GM18498 (cell line): ENCODE results near the gene LRRC75B.

Source experiments
- ATAC-seq: cut with Tn5 transposase; IDR thresholded peaks from one replicate; pipeline ENCODE4 v1.9.1; 2021; ENCODE audit warnings: mild to moderate bottlenecking, moderate library complexity; ENCODE audit not compliant: unreplicated experiment

Gene LRRC75B

GRCh38 chr22:24587948-24588347, 4.9 kb downstream of the LRRC75B start:
- ATAC-seq: no peak

GRCh38 chr22:24587251-24587650, 5.6 kb downstream of the LRRC75B start:
- ATAC-seq: no peak

- ATAC-seq: no peak
Measured at GRCh38 chr22:24585927-24586546, 6.8 kb downstream of the LRRC75B start.

DNA sequence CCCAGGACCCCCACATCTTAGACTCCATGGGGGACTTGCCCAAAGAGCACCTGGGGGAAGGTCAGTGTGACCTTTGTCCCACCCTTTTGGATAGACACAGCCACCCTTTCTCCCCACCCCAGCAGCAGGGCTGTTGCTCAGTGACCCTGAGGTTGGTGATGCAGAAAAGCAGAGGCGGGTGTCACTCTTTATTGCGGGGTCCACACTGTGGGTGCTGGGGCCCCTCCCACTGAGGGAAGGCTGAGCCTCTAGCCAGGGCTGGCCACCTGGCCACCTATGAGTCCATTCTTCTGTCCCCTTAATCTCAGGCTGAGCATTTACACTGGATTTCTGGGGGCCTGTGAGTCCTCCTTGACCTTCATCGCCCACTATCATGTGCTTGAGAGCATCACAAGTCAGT, 7.4 kb downstream of the LRRC75B start:
- ATAC-seq: no peak

DNA sequence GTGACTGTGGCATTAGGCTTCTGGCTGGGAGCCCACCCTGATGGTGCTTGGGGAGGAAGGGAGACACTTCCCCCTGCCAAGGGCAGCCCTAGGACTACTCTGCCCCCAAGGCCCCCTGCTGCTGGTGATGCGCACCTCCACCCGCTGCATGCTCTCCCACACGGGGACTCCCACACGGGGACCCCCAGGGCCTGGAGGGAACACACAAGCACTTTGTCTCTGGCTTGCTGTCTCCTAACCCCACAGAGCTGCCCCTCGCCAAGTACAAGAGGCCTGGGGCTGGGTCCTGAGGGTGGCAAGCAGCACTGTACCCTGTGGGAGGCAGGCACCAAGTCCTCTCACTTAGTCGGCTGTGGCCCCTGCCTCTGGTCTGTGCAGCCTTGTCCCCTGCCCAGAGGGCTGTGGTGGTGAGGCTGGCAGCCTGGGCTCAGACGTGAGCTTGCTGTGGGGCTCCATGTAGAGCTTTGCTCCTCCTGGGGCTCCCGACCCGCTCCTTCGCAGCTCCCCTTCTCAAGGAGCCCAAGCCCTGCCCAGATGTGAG, 7.9 kb downstream of the LRRC75B start:
- ATAC-seq: no peak

DNA sequence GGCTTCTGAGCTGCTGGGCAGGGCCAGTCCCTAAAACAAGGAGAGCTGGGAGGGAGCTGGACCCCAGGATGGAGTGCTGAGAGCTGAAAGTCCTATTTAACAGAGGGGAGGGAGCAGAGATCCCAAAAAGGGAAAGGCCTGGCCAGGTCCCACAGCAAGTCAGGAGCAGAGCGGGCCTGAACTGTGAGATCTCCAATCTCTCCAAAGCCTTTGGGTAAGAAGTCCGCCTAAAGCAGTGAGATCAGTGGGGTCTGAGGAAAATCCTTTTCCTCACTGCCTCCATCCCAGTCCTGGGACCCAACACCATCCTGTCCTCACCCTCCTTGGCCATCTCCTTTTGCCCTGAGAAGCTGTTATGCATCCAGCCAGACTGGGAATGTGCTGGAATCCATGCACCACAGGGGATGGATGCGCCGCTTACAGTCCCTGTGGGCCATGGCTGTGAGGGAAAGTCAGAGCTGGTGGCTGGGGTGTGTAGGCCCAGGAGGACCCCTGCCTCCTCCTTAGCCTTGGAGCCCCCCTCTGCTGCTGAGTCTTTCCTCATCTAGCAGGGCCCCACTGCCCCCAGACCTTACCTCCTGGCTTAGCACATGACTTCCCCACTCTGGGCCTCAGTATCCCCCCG, 8.6 kb downstream of the LRRC75B start:
- ATAC-seq: no peak

DNA sequence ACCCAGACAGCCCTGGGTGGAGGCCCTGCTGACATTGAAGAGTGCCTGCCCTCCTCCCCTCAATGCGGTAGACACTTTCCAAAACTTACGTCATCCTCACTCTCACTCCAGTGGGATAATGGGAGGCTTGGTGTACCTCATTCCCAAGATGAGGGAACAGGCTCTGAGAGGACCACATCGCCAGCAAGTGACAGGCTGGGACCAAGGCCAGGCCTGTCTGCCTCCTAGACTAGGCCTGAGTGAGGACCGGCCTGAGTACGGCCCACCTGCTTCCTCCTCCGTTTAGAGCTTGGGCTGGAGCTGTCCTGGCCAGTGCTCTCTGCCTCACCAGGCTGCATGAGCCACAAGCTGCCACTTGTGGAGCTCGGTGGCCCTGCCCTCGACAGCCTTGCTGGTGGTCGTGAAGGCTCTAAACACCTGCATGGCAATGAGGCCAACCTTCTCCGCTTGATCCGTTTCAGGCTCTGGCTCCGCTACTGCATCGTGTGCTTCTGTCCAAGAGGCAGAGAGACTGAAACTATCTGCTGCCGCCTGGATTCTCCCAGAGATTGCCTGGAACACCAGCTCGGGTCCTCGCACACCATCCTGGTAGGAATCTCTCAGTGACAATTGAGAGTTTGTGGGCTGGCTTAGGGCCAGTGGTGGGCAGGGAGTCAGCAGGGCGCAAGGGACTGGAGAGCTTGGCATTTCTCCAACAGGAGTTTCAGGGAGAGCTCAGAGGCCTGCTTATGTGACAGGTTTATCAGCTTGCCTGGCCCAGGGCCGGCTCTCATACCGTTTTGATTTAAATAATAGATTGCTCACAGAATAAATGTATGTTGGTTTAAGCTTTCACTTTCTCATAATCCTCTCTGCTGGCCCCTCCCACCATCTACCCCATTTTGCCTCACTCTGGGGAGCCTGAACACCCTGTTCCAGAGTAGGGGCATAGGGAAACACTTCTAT, 9.4 kb downstream of the LRRC75B start:
- ATAC-seq: no peak

- ATAC-seq: no peak
Measured at GRCh38 chr22:24582056-24582814, 10.6 kb downstream of the LRRC75B start.

DNA sequence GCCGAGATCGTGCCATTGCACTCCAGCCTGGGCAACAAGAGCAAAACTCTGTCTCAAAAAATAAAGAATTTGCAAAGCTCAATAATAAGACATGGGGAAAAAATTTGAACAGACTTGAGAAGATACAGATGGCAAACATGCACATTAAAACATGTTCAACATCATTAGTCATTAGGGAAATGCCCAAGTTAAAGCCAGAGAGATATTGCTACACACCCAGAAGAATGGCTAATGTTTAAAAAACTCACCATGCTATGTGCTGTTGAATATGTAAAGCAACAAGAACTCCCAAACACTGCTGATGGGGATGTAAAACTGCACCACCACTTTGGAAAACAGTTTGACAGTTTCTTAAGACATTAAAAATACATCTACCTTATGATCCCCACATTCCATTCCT, 12.6 kb downstream of the LRRC75B start:
- no peak for ATAC-seq

DNA sequence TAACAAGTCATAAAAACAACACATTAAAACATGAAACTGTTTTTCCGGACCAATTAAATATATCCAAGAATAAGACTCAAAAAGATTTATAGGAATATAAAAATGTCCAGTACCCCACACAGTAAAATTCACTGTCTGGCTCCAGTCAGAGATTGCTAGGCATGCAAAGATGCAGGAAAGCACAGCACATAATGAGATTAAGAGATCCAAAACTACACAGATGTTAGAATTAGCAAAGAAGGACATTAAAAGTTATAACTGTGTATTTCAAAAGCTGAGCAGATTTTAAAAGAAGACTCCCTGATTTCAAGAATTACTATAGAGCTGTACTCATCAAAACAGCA, 13.6 kb downstream of the LRRC75B start:
- ATAC-seq: no peak

GRCh38 chr22:24578355-24579257, 14.3 kb downstream of the LRRC75B start:
- no peak for ATAC-seq

DNA sequence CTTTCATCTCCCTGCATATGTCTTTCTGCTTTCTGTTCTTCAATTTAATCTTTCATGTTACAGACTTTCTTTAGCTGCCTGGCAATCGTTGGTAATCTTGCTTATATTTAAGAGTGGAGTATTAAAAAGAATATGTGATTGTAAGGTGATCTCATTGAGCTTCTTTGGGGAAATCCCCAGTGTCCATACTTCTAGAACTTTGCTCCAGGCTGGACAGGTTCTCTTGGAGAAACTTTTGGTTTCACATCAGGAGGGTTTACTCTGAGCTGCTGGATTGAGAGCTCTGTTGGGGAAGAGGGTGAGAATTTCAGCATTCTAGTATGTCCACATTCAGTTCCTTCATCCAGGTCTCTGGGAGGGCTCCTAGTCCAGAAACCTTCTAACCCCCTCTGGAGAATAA, 16.1 kb downstream of the LRRC75B start:
- no peak for ATAC-seq

- no peak for ATAC-seq
Measured at GRCh38 chr22:24571266-24571665, 21.6 kb downstream of the LRRC75B start.

DNA sequence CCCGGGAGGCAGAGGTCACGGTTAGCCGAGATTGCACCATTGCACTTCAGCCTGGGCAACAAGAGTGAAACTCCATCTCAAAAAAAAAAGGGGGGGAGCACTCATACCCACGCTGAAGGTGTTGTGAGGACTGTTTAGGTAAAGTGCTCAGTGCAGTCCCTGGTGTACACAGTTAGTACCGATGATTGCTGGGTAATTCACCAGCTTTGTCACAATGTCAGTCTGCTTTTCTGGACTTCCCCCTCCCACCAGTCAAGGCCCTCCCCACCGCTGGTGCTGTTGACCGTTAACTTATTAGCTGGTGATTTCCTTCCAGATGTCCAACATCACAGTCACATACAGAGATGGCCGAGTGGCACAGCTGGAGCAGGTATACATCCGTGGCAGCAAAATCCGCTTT, 25.2 kb downstream of the LRRC75B start:
- no peak for ATAC-seq

GRCh38 chr22:24566899-24567511, 25.9 kb downstream of the LRRC75B start:
- no peak for ATAC-seq

GRCh38 chr22:24565077-24565476, 27.8 kb downstream of the LRRC75B start:
- no peak for ATAC-seq

DNA sequence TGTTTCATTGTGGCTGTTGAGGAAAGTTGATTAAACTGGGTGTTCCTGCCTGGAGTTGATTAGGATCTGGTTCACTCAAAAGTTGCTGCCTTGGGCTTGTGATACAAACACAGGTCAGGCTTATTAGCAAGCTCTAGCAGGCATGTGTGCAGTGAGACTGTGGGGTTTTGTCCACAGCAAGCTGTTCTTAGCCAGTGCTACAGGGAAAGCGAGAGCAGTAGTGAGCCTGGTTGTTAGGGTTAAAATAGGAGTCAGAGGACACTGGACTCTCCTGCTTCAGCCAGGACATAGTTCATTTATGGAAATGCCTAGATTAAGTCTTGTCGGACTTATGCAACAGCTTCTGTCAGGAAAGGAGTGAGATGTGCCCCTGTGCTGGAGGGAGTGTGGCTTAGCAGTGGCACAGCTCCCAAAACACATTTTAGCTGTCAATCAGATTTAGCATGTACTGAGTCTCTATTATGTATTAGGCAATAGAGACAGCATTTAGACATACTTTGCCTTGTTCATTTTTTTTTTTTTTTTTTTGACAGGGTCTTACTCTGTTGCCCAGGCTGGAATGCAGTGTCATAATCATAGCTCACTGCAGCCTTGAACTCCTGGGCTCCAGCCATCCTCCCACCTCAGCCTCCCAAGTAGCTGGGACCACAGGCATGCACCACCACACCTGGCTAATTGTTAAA, 28.4 kb downstream of the LRRC75B start:
- ATAC-seq: no peak

DNA sequence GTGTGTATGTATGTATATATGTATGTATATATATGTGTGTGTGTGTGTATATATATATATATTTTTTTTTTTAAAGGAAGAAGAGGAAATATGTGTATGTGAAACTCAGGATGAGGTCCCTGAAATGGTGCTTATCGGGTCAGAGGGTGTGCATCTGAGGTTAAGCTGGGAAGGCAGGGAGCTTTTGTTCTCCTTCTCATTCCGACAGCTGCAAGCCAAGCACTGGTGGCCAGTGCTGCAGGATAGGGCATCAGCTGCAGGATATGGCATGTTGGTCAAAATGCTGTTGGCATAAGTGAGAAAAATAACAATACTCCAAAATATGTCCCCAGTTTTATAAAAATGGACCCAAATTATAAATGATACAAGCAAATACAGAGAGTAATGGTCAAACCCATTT, 29.6 kb downstream of the LRRC75B start:
- ATAC-seq: no peak

- no peak for ATAC-seq
Measured at GRCh38 chr22:24559471-24559870, 33.4 kb downstream of the LRRC75B start.
